ENCODE results near the gene PLAC1. TPM values are rescaled to one million over a fixed set of nuclear protein-coding genes. Genes with fewer than 3 reads are reported as not detected.

PLAC1 gene
- total and polyA plus RNA-seq, 2 of the 4 experiments (the other 2 are of a cell fraction) = 0.36 to 0.74 TPM

- POLR2A ChIA-PET (ENCODE audit: unreplicated experiment) = no interaction called here
Observed at GRCh38 chrX:134640914-134641313, 17.4 kb downstream of the PLAC1 start.

More at GRCh38 chrX:134640914-134641313, 17.4 kb downstream of the PLAC1 start:
- Histone ChIP-seq H4K5ac (ENCODE audit: low read depth, low read length) (no peak overlapping the region), H2BK5ac (ENCODE audit: low read depth, low read length, poor library complexity, severe bottlenecking) (no peak overlapping the region), H3K14ac (replicated peaks; ENCODE audit: low read depth, low read length) (no peak overlapping the region), H3K9me3 (ENCODE audit: control insufficient read depth, insufficient read depth, low read length) (no peaks in the 10 kb centered on the region), H2AFZ (replicated peaks; ENCODE audit: low read length, poor library complexity) (no peak overlapping the region), H2AK9ac (replicated peaks; ENCODE audit: low read depth, low read length, poor library complexity) (no peak overlapping the region), H3K4me2 (ENCODE audit: low read depth, low read length) (no peak overlapping the region), H2BK20ac (ENCODE audit: low read depth, low read length) (no peak overlapping the region), H3K4me3 (ENCODE audit: insufficient read depth, low read depth, low read length) (no peak overlapping the region), H2BK120ac (ENCODE audit: low read depth, low read length) (no peak overlapping the region), H2AK5ac (ENCODE audit: low read depth, low read length) (no peak overlapping the region), H3K9ac (ENCODE audit: low read depth, low read length) (no peak overlapping the region), H3K27me3 (ENCODE audit: control insufficient read depth, insufficient read depth, low read length) (peaks cover 3% of the 10 kb centered on the region), H3K4me1 (ENCODE audit: control insufficient read depth, insufficient read depth, low read length) (peaks cover 2% of the 10 kb centered on the region; the same call in 1 of the 2 replicates), H4K91ac (ENCODE audit: insufficient read depth, low read depth, low read length) (no peak overlapping the region), H3K9me1 (ENCODE audit: insufficient read depth, low read length) (no peaks in the 10 kb centered on the region), H3K79me1 (ENCODE audit: low read depth in 1 of 2, low read length in 2 of 2) (no peaks in the 10 kb centered on the region), H3K27ac (ENCODE audit: insufficient read depth, low read length) (no peak overlapping the region), H4K8ac (ENCODE audit: low read depth in 2 of 2, low read length in 2 of 2) (no peak overlapping the region), H3K23ac (ENCODE audit: low read depth, low read length) (no peak overlapping the region), H2BK15ac (ENCODE audit: low read depth, low read length) (no peak overlapping the region), H3K56ac (ENCODE audit: extremely low read depth, insufficient read depth, low read length) (no peak overlapping the region), H3K4ac (ENCODE audit: low read depth, low read length) (no peak overlapping the region), H3K18ac (ENCODE audit: low read depth, low read length) (no peak overlapping the region), H3K36me3 (ENCODE audit: control insufficient read depth, insufficient read depth, low read length) (no peaks in the 10 kb centered on the region), H4K20me1 (ENCODE audit: insufficient read depth, low read length) (no peaks in the 10 kb centered on the region)
- TF ChIP-seq NFE2L2 (IDR thresholded peaks at IDR 0.05; ENCODE audit: low read depth, low read length) (no peak), MAZ (IDR thresholded peaks at IDR 0.05; ENCODE audit: borderline replicate concordance, low read depth, low read length) (no peak), FOS (IDR thresholded peaks at IDR 0.05; ENCODE audit: low read depth, low read length) (no peak), SMC3 (IDR thresholded peaks at IDR 0.05; ENCODE audit: low read depth, low read length) (no peak), MAFK (IDR thresholded peaks at IDR 0.05; ENCODE audit: low read depth, low read length) (no peak), ELK1 (IDR thresholded peaks at IDR 0.05; ENCODE audit: borderline replicate concordance, low read depth, low read length) (no peak), MXI1 (IDR thresholded peaks at IDR 0.05; ENCODE audit: borderline replicate concordance, low read depth, low read length) (no peak), CHD1 (IDR thresholded peaks at IDR 0.05; ENCODE audit: low read depth, low read length) (no peak), BHLHE40 (IDR thresholded peaks at IDR 0.05; ENCODE audit: low read depth, low read length) (no peak)
- dilution Hi-C loops (cut with HindIII; ENCODE audit: low sequenced_read_pairs, unreplicated experiment) = no loop called here
- in situ Hi-C loops (cut with MboI; ENCODE audit: low sequenced_read_pairs) = no loop called here
- no peak for DNase-seq
- intact Hi-C loops (cut with micrococcal nuclease) = no loop called here
- BruUV-seq (replicated peaks) = no TSS peak
- WGBS, 2 experiments (ENCODE audit: extremely low coverage in 2 of 2, insufficient read length in 1 of 2) = no CpG with 5 or more reads among the region's 4 CpGs
- no peak for ATAC-seq (ENCODE audit: low read depth)
- CTCF ChIA-PET = no interaction called here

All from IMR-90 (cell line).